ENCODE measurements around the gene MSL1. TPM values are rescaled to one million over a fixed set of nuclear protein-coding genes. Genes with fewer than 3 reads are reported as not detected.

Gene MSL1
- total RNA-seq, 2 donors from 2014 or later, result 66.7 to 68.8 TPM

DNA sequence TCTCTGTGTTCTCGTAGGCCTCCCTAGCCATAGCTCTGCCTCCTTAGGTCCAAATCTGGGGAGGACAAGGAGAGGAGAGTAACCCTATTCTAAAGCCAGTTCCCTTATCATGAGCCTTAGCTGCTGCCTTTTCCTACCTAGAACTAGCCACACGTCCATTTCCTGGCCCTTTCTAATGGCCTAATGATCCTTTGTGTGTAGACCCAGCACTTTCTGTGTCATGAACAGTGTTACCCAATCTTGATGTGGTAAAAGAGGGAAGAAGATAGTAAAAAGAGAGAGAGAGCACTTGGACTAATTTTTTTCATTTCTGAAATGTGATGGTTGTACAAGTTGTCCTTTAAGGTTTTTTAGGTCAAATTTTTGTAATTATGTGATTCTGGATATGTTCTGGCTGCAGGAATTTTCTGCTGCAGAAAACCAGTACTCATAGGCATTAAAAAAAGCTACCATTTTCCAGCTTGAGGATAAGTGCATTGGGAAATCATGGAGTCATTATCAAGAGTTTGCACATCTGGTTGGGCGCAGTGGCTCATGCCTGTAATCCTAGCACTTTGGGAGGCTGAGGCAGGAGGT, 36.8 kb downstream of the MSL1 start:
- DNase-seq (ENCODE audit: low spot score), result no peak
- intact Hi-C loops (cut with DNase I), result no loop called here

DNA sequence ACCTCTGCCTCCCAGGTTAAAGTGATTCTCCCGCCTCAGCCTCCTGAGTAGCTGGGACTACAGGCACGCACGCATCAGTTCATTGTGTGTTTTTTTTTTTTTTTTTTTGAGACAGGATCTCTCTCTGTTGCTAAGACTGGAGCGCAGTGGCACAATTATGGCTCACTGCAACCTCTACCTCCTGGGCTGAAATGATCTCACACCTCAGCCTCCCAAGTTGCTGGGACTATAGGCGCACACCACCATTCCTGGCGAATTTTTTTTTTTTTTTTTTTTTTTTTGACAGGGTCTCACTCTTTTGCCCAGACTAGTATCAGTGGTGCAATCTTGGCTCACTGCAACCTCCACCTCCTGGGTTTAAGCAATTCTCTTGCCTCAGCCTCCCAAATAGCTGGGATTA, 37.7 kb downstream of the MSL1 start:
- no peak for DNase-seq (ENCODE audit: low spot score)
- intact Hi-C loops (cut with DNase I), result no loop called here

- no peak for DNase-seq (ENCODE audit: low spot score)
- intact Hi-C loops (cut with DNase I), result loop anchor here in 1 of 2 donors (5.0 kb wide), 1 partner anchor 45 kb away; the partner anchor contains the start of gene MSL1
Observed at GRCh38 chr17:40167685-40168261, 46.0 kb downstream of the MSL1 start.

- intact Hi-C loops (cut with DNase I), result loop anchor here in 1 of 2 donors (5.0 kb wide), 1 partner anchor 46 kb away; the partner anchor contains the start of gene MSL1
- no peak for DNase-seq (ENCODE audit: low spot score)
Observed at GRCh38 chr17:40168262-40168832, 46.6 kb downstream of the MSL1 start.

DNA sequence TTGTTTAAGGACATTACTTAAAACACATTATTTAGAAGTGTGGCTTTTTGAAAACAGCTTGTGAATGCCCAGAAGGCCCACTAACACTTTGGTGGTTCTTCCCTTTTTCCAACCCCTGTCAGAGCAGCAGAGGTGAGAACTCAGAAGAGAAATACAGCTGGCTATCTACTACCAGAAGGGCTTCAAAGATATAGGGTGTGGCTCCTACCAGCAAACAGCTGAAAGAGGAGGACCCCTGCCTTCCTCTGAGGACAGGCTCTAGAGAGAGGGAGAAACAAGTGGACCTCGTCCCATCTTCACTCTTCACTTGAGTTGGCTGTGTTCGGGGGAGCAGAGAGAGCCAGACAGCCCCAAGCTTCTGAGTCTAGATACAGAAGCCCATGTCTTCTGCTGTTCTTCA, 48.6 kb downstream of the MSL1 start:
- no peak for DNase-seq (ENCODE audit: low spot score)
- intact Hi-C loops (cut with DNase I), result loop anchor here in 1 of 2 donors (10.0 kb wide), 1 partner anchor 156 kb away; the partner anchor contains the start of gene CSF3

DNA sequence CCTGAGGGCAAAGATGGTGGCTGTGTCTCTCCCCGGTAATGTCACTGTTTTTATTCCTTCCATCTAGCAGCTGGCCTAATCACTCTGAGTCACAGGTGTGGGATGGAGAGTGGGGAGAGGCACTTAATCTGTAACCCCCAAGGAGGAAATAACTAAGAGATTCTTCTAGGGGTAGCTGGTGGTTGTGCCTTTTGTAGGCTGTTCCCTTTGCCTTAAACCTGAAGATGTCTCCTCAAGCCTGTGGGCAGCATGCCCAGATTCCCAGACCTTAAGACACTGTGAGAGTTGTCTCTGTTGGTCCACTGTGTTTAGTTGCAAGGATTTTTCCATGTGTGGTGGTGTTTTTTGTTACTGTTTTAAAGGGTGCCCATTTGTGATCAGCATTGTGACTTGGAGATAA, 50.0 kb downstream of the MSL1 start:
- DNase-seq (ENCODE audit: low spot score), result peak; percentile 5
- intact Hi-C loops (cut with DNase I), result loop anchor here in 1 of 2 donors (10.0 kb wide), 1 partner anchor 157 kb away; the partner anchor contains the start of gene CSF3

DNA sequence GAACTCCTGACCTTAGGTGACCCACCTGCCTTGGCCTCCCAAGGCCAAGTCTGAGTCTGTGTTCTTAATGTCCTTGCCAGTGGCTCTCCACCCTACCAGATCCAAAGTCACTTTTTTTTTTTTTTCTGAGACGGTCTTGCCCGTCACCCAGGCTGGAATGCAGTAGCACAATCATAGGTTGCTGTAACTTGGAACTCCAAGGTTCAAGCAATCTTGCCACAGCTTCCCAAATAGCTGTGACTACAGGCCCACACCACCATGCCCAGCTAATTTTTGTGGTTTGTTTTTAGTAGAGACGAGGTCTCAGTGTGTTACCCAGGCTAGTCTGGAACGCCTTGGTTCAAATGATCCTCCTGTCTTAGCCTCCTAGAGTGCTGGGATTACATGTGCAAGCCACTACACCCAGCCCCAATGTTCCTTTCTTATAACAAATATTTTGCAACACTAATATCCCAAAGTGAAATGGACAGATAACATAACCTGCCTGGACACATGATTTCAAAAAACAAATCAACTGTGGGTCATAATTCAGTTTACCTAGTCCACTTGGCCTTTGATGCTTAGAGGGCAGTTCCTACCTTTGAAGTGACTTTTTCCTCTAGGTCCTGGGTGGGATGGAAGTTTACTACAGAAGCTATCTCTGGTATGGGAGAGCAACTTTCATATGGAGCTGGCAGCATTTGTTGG, 51.5 kb downstream of the MSL1 start:
- intact Hi-C loops (cut with DNase I), result loop anchor here in 1 of 2 donors (10.0 kb wide), 1 partner anchor 158 kb away; the partner anchor contains the start of gene CSF3
- DNase-seq (ENCODE audit: low spot score), result peak; percentile 1

DNA sequence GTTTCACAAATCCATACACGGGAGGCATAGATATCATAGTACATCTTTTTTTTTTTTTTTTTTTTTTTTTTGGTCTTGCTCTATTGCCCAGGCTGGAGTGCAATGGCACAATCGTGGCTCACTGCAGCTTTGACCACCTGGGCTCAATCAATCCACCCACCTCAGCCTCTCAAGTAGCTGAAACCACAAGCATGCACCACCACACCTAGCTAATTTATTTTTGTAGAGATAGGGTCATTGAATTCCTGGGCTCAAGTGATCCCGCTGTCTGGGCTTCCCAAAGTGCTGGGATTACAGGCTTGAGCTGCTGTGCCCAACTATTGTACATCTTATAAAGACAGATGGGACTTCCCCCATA, 52.0 kb downstream of the MSL1 start:
- peak; percentile 3 for DNase-seq (ENCODE audit: low spot score)
- intact Hi-C loops (cut with DNase I), result loop anchor here in 1 of 2 donors (10.0 kb wide), 1 partner anchor 159 kb away; the partner anchor contains the start of gene CSF3

DNA sequence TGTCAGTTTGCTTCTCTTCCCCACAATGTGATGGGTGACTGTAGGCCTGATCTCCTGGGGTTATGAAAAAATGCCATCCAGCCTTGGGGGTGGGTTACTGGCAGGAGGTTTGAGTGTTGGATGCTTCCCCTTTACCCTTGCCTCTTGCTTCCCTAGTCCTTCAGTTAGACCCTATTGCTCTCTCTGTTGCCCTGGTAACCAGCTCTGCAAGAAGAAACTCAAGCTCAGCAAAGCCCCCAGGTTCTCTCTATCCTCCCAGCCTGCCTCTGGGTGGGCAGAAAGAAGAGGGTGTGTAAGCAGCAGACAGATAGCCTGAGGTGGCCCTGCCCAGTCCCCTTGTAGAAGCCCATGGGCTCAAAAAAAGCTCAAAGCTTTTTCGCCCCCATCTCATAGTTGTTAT, 52.7 kb downstream of the MSL1 start:
- intact Hi-C loops (cut with DNase I), result loop anchor here in 1 of 2 donors (10.0 kb wide), 1 partner anchor 160 kb away; the partner anchor contains the start of gene CSF3
- no peak for DNase-seq (ENCODE audit: low spot score)

GRCh38 chr17:40175928-40176753, 54.4 kb downstream of the MSL1 start:
- no peak for DNase-seq (ENCODE audit: low spot score)
- intact Hi-C loops (cut with DNase I), result loop anchor here in 1 of 2 donors (10.0 kb wide), 1 partner anchor 161 kb away; the partner anchor contains the start of gene CSF3

GRCh38 chr17:40176754-40177110, 55.0 kb downstream of the MSL1 start:
- intact Hi-C loops (cut with DNase I), result loop anchor here in 1 of 2 donors (10.0 kb wide), 1 partner anchor 162 kb away; the partner anchor contains the start of gene CSF3
- DNase-seq (ENCODE audit: low spot score), result no peak

DNA sequence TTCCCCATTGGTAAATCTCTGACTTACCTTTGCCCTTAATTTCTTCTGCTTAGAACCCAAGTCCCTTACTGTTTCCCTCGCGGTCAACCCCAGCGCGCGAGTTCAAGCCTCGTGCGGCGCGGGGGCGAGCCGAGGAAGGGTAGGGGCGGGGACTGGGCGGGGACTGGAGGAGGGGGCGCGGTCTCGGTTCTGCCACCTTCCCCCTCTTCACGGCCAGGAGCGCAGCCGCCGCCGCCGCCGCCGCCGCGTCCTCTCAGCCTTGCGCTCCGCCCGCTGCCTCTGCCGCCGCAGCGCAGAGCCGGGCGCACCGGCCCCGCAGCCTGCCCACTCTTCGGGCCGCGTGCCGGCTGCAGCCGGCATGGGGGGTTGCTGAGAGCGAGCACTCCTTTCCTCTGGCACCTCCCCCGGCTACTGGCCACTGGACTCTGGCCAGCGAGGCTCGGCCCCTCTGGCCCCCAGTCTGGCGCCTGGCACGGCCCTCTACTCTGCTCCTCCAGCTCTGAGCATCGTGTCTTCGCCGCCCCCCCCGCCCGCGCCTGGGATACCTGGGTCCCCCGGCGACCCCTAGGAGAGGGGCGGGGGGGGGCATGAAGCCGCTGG, 55.6 kb downstream of the MSL1 start, which contains the start of gene RAPGEFL1:
TSS of gene RAPGEFL1 (plus strand) at position 196 of the 600 bp plus-strand sequence. CDS start at position 588, 392 bp downstream.
- DNase-seq (ENCODE audit: low spot score), result peak; percentile 93
- intact Hi-C loops (cut with DNase I), result loop anchor here in 1 of 2 donors (10.0 kb wide), 1 partner anchor 163 kb away; the partner anchor contains the start of gene CSF3

GRCh38 chr17:40178021-40178601, 56.3 kb downstream of the MSL1 start:
- no peak for DNase-seq (ENCODE audit: low spot score)
- intact Hi-C loops (cut with DNase I), result loop anchor here in 1 of 2 donors (10.0 kb wide), 1 partner anchor 163 kb away; the partner anchor contains the start of gene CSF3

GRCh38 chr17:40178660-40179059, 56.9 kb downstream of the MSL1 start:
- no peak for DNase-seq (ENCODE audit: low spot score)
- intact Hi-C loops (cut with DNase I), result loop anchor here in 1 of 2 donors (10.0 kb wide), 1 partner anchor 164 kb away; the partner anchor contains the start of gene CSF3

DNA sequence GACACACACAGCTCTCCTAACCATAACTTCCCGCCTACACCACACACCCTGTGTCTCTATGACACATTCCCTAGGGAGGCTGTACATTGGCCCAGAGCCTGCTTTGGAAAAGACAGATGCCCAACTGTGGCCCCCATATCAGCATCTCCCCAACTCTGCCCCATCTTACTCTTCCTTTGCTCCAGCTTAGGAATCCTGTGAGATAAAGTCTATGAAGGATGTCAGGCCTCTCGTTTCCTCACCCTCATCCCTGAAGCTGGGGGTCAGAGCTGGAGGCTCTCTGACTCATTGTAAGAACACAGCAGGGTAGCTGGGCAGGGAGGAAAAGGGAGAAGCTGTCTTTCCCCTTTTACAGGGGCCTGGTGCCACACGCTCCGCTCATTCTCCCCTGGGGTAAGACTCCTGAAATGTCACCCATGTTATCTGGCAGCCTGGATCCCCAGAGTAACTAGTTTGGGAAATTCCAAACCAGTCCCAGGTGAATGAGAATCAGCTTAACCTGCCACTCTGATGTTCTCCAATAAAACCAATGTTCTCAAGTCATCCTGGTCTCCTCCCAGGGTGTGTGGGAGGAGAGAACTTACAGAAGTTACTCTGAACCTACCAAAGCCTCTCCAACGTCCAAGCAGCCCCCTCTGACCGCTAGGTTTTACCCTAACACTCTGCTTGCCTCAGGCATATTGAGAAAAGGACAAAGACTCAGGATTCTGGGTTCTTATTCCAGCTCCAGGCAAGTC, 58.3 kb downstream of the MSL1 start:
- DNase-seq (ENCODE audit: low spot score), result no peak
- intact Hi-C loops (cut with DNase I), result loop anchor here in 1 of 2 donors (10.0 kb wide), 1 partner anchor 165 kb away; the partner anchor contains the start of gene CSF3

GRCh38 chr17:40180694-40181093, 58.9 kb downstream of the MSL1 start:
- intact Hi-C loops (cut with DNase I), result no loop called here
- no peak for DNase-seq (ENCODE audit: low spot score)

GRCh38 chr17:40181205-40181604, 59.4 kb downstream of the MSL1 start:
- intact Hi-C loops (cut with DNase I), result no loop called here
- DNase-seq (ENCODE audit: low spot score), result no peak

Data from posterior vena cava (tissue), 2 donors.